WTC11 (cell line): ENCODE data around the gene RARB. TPM values are rescaled to one million over a fixed set of nuclear protein-coding genes. Genes with fewer than 3 reads are reported as not detected.

Experiments
- ATAC-seq: fragments of 200-7000 bp; cut with Tn5 transposase; 2 replicates; pipeline ENCODE4 v1.10.0; 2021; ENCODE audit warnings: mild to moderate bottlenecking, moderate library complexity
- CTCF ChIA-PET: fragments of 300-600 bp; sonication (Branson Sonifier 250); formaldehyde crosslinking; loops from one replicate; lab custom pipeline; 2021; ENCODE audit warnings: antibody characterized with exemption; lab: Charles Lee
- POLR2A ChIA-PET: fragments of 350-600 bp; sonication (Branson Sonifier 250); formaldehyde crosslinking; loops from one replicate; lab custom pipeline; 2021; ENCODE audit warnings: antibody characterized with exemption; lab: Charles Lee
- DNase-seq: peaks from one replicate; pipeline ENCODE4 v3.0.0; 2021; ENCODE audit warnings: low spot score
- H3K27ac Mint-ChIP-seq: 2 replicates; pipeline ENCODE4 v1.8.0; 2021; ENCODE audit warnings: mixed read lengths
- H3K27me3 Mint-ChIP-seq: 2 replicates; pipeline ENCODE4 v1.8.0; 2021; ENCODE audit warnings: low read depth, mild to moderate bottlenecking, moderate library complexity, mixed read lengths
- H3K36me3 Mint-ChIP-seq: 2 replicates; pipeline ENCODE4 v1.8.0; 2021; ENCODE audit warnings: mixed read lengths
- H3K4me1 Mint-ChIP-seq: 2 replicates; pipeline ENCODE4 v1.8.0; 2022; ENCODE audit warnings: mixed read lengths
- H3K4me3 Mint-ChIP-seq: 2 replicates; pipeline ENCODE4 v1.8.0; 2021; ENCODE audit warnings: mild to moderate bottlenecking, moderate library complexity, mixed read lengths
- H3K9me3 Mint-ChIP-seq: 2 replicates; pipeline ENCODE4 v1.8.0; 2021; ENCODE audit warnings: mixed read lengths
- CREM ChIP-seq: sonication (generic); formaldehyde crosslinking; IDR thresholded peaks from 2 replicates; pipeline ENCODE4 v1.8.1; 2022; ENCODE audit warnings: mild to moderate bottlenecking, missing genetic modification reagents, moderate library complexity
- FOXK1 ChIP-seq: sonication (generic); formaldehyde crosslinking; IDR thresholded peaks from 2 replicates; pipeline ENCODE4 v1.8.0; 2022; ENCODE audit warnings: mild to moderate bottlenecking, moderate library complexity, missing genetic modification reagents
- FOXP1 ChIP-seq: sonication (generic); formaldehyde crosslinking; IDR thresholded peaks from 2 replicates; pipeline ENCODE4 v1.8.0; 2022; ENCODE audit warnings: missing genetic modification reagents, mild to moderate bottlenecking, moderate library complexity, borderline replicate concordance
- KAT7 ChIP-seq: sonication (generic); formaldehyde crosslinking; IDR thresholded peaks from 2 replicates; pipeline ENCODE4 v1.8.1; 2023; ENCODE audit warnings: missing genetic modification reagents, mild to moderate bottlenecking, borderline replicate concordance
- MXD4 ChIP-seq: fragments of 250-450 bp; sonication (Bioruptor Pico); IDR thresholded peaks from 2 replicates; pipeline ENCODE4 v1.8.0; 2021; ENCODE audit warnings: mild to moderate bottlenecking, moderate library complexity, borderline replicate concordance
- MYBL2 ChIP-seq: sonication (generic); formaldehyde crosslinking; IDR thresholded peaks from 2 replicates; pipeline ENCODE4 v1.8.1; 2023; ENCODE audit warnings: mild to moderate bottlenecking, moderate library complexity, missing genetic modification reagents
- NFE2L1 ChIP-seq: sonication (generic); formaldehyde crosslinking; IDR thresholded peaks from 2 replicates; pipeline ENCODE4 v1.8.1; 2023; ENCODE audit warnings: missing genetic modification reagents
- OVOL2 ChIP-seq: fragments of 250-450 bp; sonication (Bioruptor Pico); IDR thresholded peaks from 2 replicates; pipeline ENCODE4 v1.9.0; 2021; ENCODE audit warnings: mild to moderate bottlenecking, borderline replicate concordance
- RORB ChIP-seq: fragments of 250-450 bp; sonication (Bioruptor Pico); IDR thresholded peaks from 2 replicates; pipeline ENCODE4 v1.9.0; 2021; ENCODE audit warnings: mild to moderate bottlenecking
- SMAD4 ChIP-seq: sonication (generic); formaldehyde crosslinking; IDR thresholded peaks from 2 replicates; pipeline ENCODE4 v1.8.0; 2022; ENCODE audit warnings: mild to moderate bottlenecking, missing genetic modification reagents
- TCF7 ChIP-seq: sonication (generic); formaldehyde crosslinking; IDR thresholded peaks from 2 replicates; pipeline ENCODE4 v1.8.0; 2022; ENCODE audit warnings: mild to moderate bottlenecking, low read depth, missing genetic modification reagents, moderate library complexity
- ZNF121 ChIP-seq: sonication (generic); formaldehyde crosslinking; IDR thresholded peaks from 2 replicates; pipeline ENCODE4 v1.8.0; 2023; ENCODE audit warnings: missing genetic modification reagents
- ZNF317 ChIP-seq: sonication (generic); formaldehyde crosslinking; IDR thresholded peaks from 2 replicates; pipeline ENCODE4 v1.8.1; 2023; ENCODE audit warnings: low read depth, mild to moderate bottlenecking, moderate library complexity, missing genetic modification reagents, borderline replicate concordance
- ZNF671 ChIP-seq: fragments of 250-450 bp; sonication (Bioruptor Pico); IDR thresholded peaks from 2 replicates; pipeline ENCODE4 v1.8.0; 2021; ENCODE audit warnings: mild to moderate bottlenecking
- total RNA-seq: library from RNA; stranded (reverse); gene quantifications from 3 replicates; pipeline ENCODE4 v1.2.3, GENCODE V29; 2021
- TF ChIP-seq, protein P1 (sequence below): sonication (generic); formaldehyde crosslinking; IDR thresholded peaks from 2 replicates; pipeline ENCODE4 v1.8.1; 2023; ENCODE audit warnings: mild to moderate bottlenecking, missing genetic modification reagents
- TF ChIP-seq, protein P2 (sequence below): sonication (generic); formaldehyde crosslinking; IDR thresholded peaks from 2 replicates; pipeline ENCODE4 v1.8.1; 2022; ENCODE audit warnings: low read depth, missing genetic modification reagents, borderline replicate concordance
- TF ChIP-seq, protein P3 (sequence below): sonication (generic); formaldehyde crosslinking; IDR thresholded peaks from 2 replicates; pipeline ENCODE4 v1.8.1; 2023; ENCODE audit warnings: mild to moderate bottlenecking, missing genetic modification reagents, moderate library complexity
- TF ChIP-seq, protein P4 (sequence below): fragments of 250-450 bp; sonication (Bioruptor Pico); conservative IDR thresholded peaks from 2 replicates; pipeline ENCODE4 v1.9.0; 2021; ENCODE audit warnings: mild to moderate bottlenecking
- TF ChIP-seq, protein P5 (sequence below): sonication (generic); formaldehyde crosslinking; IDR thresholded peaks from 2 replicates; pipeline ENCODE4 v1.8.0; 2023; ENCODE audit warnings: missing genetic modification reagents, mild to moderate bottlenecking, borderline replicate concordance
- TF ChIP-seq, protein P6 (sequence below): sonication (generic); formaldehyde crosslinking; IDR thresholded peaks from 2 replicates; pipeline ENCODE4 v1.8.1; 2022; ENCODE audit warnings: mild to moderate bottlenecking, moderate library complexity, missing genetic modification reagents

The RARB gene
- total RNA-seq, 1 experiment from 2014 or later, result not detected

DNA sequence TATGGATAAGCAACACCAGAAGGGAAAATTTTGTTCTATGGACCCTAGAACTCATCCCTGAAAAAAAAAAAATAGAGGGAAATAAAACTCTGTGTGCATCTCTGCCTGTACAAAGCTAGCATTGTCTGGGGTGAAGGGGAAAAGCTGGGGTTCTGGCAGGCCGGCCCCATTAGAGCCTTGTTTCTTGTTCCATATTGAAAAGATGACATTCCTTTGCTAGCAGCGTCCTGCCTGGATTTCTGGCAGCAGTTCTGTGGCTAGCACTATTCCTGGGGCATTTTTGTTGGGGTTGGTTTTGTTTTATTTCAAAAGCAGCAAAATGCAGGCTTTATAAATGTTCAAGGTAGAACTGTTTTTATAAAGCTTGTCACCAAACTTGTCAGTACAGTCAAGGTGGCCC lies 45.2 kb downstream of the RARB start (continued):
- TF ChIP-seq, protein P1, sequence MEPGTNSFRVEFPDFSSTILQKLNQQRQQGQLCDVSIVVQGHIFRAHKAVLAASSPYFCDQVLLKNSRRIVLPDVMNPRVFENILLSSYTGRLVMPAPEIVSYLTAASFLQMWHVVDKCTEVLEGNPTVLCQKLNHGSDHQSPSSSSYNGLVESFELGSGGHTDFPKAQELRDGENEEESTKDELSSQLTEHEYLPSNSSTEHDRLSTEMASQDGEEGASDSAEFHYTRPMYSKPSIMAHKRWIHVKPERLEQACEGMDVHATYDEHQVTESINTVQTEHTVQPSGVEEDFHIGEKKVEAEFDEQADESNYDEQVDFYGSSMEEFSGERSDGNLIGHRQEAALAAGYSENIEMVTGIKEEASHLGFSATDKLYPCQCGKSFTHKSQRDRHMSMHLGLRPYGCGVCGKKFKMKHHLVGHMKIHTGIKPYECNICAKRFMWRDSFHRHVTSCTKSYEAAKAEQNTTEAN (CRISPR knock-in tag), result no peak
- TF ChIP-seq, all 79 proteins: peak for 0

DNA sequence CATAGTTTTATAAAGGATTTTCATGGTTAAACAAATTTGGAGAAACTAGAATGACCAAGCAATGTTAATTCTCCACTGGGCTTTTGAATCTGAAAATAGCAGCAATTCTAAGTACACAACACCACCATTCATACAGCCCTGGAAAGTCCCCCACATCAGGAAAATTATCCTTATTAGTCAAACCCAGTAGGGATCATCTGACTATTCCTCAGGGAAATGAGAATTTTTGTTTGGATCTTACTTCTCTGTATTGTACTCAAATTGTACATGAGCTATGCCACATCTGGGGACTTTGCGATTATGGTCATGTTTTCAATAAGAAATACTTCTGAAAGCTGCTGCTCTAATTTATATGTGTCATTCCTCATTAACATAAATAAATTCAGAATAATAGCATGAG lies 46.0 kb downstream of the RARB start:
- Mint-ChIP-seq H3K9me3 (no peaks in the 10 kb centered on the region), H3K36me3 (no peaks in the 10 kb centered on the region), H3K4me1 (peaks cover 18% of the 10 kb centered on the region), H3K4me3 (no peak overlapping the region), H3K27me3 (no peaks in the 10 kb centered on the region), H3K27ac (no peak overlapping the region)
- CTCF ChIA-PET, result no interaction called here
- no peak for DNase-seq
- TF ChIP-seq SMAD4 (CRISPR knock-in tag), result no peak
- no peak for TF ChIP-seq ZNF671
- no peak for TF ChIP-seq TCF7 (CRISPR knock-in tag)
- TF ChIP-seq MXD4 (CRISPR knock-in tag), result no peak
- TF ChIP-seq, protein P2, sequence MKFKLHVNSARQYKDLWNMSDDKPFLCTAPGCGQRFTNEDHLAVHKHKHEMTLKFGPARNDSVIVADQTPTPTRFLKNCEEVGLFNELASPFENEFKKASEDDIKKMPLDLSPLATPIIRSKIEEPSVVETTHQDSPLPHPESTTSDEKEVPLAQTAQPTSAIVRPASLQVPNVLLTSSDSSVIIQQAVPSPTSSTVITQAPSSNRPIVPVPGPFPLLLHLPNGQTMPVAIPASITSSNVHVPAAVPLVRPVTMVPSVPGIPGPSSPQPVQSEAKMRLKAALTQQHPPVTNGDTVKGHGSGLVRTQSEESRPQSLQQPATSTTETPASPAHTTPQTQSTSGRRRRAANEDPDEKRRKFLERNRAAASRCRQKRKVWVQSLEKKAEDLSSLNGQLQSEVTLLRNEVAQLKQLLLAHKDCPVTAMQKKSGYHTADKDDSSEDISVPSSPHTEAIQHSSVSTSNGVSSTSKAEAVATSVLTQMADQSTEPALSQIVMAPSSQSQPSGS (CRISPR knock-in tag), result no peak
- no peak for TF ChIP-seq CREM (CRISPR knock-in tag)
- TF ChIP-seq, protein P3, sequence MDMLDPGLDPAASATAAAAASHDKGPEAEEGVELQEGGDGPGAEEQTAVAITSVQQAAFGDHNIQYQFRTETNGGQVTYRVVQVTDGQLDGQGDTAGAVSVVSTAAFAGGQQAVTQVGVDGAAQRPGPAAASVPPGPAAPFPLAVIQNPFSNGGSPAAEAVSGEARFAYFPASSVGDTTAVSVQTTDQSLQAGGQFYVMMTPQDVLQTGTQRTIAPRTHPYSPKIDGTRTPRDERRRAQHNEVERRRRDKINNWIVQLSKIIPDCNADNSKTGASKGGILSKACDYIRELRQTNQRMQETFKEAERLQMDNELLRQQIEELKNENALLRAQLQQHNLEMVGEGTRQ, result no peak
- TF ChIP-seq OVOL2, result no peak
- TF ChIP-seq RORB (CRISPR knock-in tag), result no peak
- no peak for TF ChIP-seq KAT7 (CRISPR knock-in tag)
- POLR2A ChIA-PET, result no interaction called here
- no peak for ATAC-seq

DNA sequence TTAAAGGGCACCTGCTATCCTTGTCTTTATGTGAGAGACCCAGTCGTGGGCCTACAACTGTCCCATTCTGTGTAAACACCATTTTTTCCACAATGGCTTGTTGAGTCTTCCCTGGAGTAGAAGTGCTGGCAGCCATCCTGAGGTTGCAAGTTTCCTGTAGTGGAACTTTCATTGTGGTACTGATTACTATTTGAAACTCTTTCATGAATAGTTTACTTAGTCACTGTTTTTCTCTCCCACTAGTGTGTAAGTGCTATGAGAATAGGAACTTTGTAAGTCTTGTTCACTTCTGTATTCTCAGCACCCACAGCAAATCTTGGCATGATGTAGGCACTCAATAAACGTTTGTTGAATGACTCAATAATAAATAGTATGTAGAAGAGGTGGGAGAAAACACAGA lies 48.6 kb downstream of the RARB start:
- no peak overlapping the region for H3K4me3 Mint-ChIP-seq
- H3K27ac Mint-ChIP-seq, result no peak overlapping the region
- ATAC-seq (no peak), DNase-seq (no peak)
- H3K27me3 Mint-ChIP-seq, result no peaks in the 10 kb centered on the region
- no peaks in the 10 kb centered on the region for H3K9me3 Mint-ChIP-seq
- CTCF ChIA-PET, result no interaction called here
- H3K36me3 Mint-ChIP-seq, result no peaks in the 10 kb centered on the region
- H3K4me1 Mint-ChIP-seq, result peaks cover 9% of the 10 kb centered on the region
- POLR2A ChIA-PET, result no interaction called here
- TF ChIP-seq FOXP1 (CRISPR knock-in tag), result no peak
- no peak for TF ChIP-seq NFE2L1
- TF ChIP-seq, protein P4, sequence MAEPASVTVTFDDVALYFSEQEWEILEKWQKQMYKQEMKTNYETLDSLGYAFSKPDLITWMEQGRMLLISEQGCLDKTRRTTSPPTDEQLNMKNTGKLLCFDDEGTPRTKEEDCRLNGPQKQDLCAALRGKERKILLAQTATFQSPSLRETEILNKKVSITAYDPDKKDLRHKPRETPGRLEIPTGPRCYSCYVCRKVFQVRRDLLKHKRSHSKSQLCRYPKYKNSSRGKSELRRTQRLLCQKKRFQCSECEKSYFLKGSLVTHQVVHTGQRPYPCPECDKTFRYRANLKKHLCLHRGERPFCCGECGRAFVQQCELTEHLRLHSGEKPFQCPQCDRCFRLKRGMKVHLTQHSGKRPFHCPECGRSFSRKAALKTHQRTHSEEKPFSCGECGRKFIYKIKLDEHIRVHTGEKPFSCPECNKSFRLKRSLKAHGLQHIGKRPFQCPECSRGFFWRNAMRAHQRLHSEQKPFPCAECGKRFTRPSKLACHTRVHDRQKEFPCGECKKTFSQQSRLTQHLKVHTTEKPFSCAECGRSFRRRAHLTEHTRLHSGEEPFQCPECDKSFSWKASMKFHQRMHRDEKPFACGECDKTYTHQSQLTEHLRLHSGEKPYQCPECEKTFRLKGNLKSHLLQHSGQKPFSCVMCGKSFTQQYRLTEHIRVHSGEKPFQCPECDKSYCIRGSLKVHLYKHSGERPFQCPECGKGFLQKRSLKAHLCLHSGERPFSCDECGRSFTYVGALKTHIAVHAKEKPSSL (CRISPR knock-in tag), result no peak
- TF ChIP-seq ZNF121 (CRISPR knock-in tag), result no peak
- no peak for TF ChIP-seq CREM (CRISPR knock-in tag)
- no peak for TF ChIP-seq FOXK1
- TF ChIP-seq, protein P5, sequence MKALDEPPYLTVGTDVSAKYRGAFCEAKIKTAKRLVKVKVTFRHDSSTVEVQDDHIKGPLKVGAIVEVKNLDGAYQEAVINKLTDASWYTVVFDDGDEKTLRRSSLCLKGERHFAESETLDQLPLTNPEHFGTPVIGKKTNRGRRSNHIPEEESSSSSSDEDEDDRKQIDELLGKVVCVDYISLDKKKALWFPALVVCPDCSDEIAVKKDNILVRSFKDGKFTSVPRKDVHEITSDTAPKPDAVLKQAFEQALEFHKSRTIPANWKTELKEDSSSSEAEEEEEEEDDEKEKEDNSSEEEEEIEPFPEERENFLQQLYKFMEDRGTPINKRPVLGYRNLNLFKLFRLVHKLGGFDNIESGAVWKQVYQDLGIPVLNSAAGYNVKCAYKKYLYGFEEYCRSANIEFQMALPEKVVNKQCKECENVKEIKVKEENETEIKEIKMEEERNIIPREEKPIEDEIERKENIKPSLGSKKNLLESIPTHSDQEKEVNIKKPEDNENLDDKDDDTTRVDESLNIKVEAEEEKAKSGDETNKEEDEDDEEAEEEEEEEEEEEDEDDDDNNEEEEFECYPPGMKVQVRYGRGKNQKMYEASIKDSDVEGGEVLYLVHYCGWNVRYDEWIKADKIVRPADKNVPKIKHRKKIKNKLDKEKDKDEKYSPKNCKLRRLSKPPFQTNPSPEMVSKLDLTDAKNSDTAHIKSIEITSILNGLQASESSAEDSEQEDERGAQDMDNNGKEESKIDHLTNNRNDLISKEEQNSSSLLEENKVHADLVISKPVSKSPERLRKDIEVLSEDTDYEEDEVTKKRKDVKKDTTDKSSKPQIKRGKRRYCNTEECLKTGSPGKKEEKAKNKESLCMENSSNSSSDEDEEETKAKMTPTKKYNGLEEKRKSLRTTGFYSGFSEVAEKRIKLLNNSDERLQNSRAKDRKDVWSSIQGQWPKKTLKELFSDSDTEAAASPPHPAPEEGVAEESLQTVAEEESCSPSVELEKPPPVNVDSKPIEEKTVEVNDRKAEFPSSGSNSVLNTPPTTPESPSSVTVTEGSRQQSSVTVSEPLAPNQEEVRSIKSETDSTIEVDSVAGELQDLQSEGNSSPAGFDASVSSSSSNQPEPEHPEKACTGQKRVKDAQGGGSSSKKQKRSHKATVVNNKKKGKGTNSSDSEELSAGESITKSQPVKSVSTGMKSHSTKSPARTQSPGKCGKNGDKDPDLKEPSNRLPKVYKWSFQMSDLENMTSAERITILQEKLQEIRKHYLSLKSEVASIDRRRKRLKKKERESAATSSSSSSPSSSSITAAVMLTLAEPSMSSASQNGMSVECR (CRISPR knock-in tag), result no peak
- TF ChIP-seq ZNF317 (CRISPR knock-in tag), result no peak
- TF ChIP-seq, protein P6, sequence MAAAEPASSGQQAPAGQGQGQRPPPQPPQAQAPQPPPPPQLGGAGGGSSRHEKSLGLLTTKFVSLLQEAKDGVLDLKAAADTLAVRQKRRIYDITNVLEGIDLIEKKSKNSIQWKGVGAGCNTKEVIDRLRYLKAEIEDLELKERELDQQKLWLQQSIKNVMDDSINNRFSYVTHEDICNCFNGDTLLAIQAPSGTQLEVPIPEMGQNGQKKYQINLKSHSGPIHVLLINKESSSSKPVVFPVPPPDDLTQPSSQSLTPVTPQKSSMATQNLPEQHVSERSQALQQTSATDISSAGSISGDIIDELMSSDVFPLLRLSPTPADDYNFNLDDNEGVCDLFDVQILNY (CRISPR knock-in tag), result no peak
- TF ChIP-seq MYBL2, result no peak
